Lower leg skin (tissue), 4 donors: ENCODE results near the gene PIEZO2. TPM values are rescaled to one million over a fixed set of nuclear protein-coding genes. Genes with fewer than 3 reads are reported as not detected.

Experiments
- DNase-seq, 2 donors: peaks; one replicate each; pipeline ENCODE4 v3.0.0-alpha.2; 2019; ENCODE audit warnings: low spot score in 2 of 2
- H3K4me3 ChIP-seq: fragments of 200-600 bp; sonication (generic); 2 replicates; pipeline ENCODE4 v1.5.1; 2017; ENCODE audit warnings: mild to moderate bottlenecking, low read depth; ENCODE audit not compliant: poor library complexity, severe bottlenecking
- CTCF ChIP-seq, 3 donors: fragments of 450-650 bp; IDR thresholded peaks; one replicate each; pipeline ENCODE4 v1.5.1; 2016; ENCODE audit warnings: antibody characterized with exemption in 3 of 3, mild to moderate bottlenecking in 3 of 3, moderate library complexity in 2 of 3
- POLR2A ChIP-seq, 2 donors: fragments of 450-650 bp; IDR thresholded peaks; one replicate each; pipeline ENCODE4 v1.6.1; 2016 to 2017; ENCODE audit warnings: antibody characterized with exemption in 2 of 2, mild to moderate bottlenecking in 1 of 2, moderate library complexity in 1 of 2
- WGBS, 2 donors: methylation state at CpG; one replicate each; pipeline ENCODE4 v1.1.5; 2018; 5-methylcytosine and 5-hydroxymethylcytosine counted together
- intact Hi-C: fragments of 100-400 bp; cut with DNase I; formaldehyde crosslinking; loops from one replicate; pipeline ENCODE4 v1.15.0; 2023; ENCODE audit warnings: low total_unique reads
- total RNA-seq, 4 donors: library from RNA; depleted of rRNA; stranded (reverse); fragments of >200 nt; gene quantifications; one replicate each; pipeline ENCODE4 v1.1.0, GENCODE V29; 2016

The PIEZO2 gene
- total RNA-seq, 4 donors from 2014 or later = 0.30 to 1.8 (median 0.64) TPM

GRCh38 chr18:10950876-10951630 lies 198.3 kb downstream of the PIEZO2 start:
- DNase-seq = no peak
- H3K4me3 ChIP-seq = no peak overlapping the region
- intact Hi-C loops = no loop called here
- TF ChIP-seq CTCF (IDR thresholded peaks at IDR 0.05) (no peak), POLR2A (IDR thresholded peaks at IDR 0.05) (no peak)
- 62 to 65% methylated on average over 8 of the region's 8 CpGs for WGBS, 2 donors

- WGBS, 2 donors = 81 to 90% methylated on average over 12 of the region's 12 CpGs
- TF ChIP-seq CTCF (IDR thresholded peaks at IDR 0.05) = no peak
- TF ChIP-seq POLR2A (IDR thresholded peaks at IDR 0.05) = no peak
- no peak for DNase-seq
- no peak overlapping the region for H3K4me3 ChIP-seq
- intact Hi-C loops = no loop called here
Observed at GRCh38 chr18:10950080-10950875, 199.1 kb downstream of the PIEZO2 start.

DNA sequence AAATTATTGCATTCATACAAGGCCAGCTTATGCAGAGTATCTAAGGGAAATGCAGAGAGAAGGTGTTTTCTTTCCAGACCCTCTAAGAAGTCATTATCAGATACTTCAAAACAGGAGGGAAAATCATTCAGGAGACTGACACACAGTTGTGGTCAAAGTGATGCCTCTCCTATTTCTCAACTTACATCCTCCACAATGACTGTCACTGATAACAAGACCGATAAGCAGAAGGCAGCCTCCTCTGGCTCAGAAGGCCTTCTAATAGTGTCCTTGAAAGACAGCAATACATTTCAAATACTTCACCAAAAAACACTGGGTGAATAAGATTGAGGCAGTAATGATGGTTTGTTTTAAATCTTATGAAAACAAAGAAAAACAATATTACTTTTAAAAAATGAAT lies 199.7 kb downstream of the PIEZO2 start:
- H3K4me3 ChIP-seq = no peak overlapping the region
- no peak for DNase-seq
- TF ChIP-seq POLR2A (IDR thresholded peaks at IDR 0.05) = no peak
- no peak for TF ChIP-seq CTCF (IDR thresholded peaks at IDR 0.05)
- intact Hi-C loops = no loop called here
- WGBS, 2 donors = 79 to 93% methylated on average over 1 of the region's 1 CpG

DNA sequence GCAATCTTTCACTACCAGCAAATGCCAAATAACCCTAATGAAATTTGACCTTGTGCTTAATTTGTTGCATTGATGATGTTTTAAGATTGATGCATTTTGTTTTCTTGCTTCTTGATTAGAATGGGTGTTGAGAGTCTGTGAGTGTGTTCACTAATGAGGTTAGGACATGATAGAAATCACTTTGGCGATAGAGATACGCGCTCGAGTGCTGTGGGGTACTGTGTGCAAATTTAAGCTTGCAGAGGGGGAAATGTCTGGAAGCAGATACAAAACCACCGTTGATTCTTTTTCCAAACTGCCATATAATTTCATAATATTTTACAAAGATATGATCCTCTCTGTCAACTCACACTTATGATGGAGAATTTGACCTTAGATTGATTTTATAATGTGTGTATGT lies 200.9 kb downstream of the PIEZO2 start:
- no peak for DNase-seq
- WGBS, 2 donors = 95 to 97% methylated on average over 5 of the region's 5 CpGs
- intact Hi-C loops = no loop called here
- H3K4me3 ChIP-seq = no peak overlapping the region
- no peak for TF ChIP-seq POLR2A (IDR thresholded peaks at IDR 0.05)
- TF ChIP-seq CTCF (IDR thresholded peaks at IDR 0.05) = no peak

DNA sequence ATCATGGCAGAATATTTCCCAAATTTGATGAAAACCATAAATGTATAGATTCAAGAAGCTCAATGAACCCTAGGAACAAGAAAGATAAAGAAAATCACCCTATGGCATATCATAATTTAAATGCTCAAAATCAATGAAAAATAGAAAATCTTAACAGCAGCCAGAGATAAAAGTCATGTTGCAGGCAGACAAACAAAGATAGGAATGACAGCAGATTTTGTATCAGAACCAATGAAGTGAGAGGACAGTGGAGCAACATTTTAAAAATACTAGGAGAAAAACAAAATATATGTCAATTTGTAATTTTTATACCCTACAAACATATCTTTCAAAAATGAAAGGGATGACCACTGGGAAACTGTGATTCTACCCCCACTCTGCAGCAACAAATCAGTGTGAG lies 203.3 kb downstream of the PIEZO2 start:
- DNase-seq = no peak
- intact Hi-C loops = no loop called here
- TF ChIP-seq CTCF (IDR thresholded peaks at IDR 0.05) = no peak
- TF ChIP-seq POLR2A (IDR thresholded peaks at IDR 0.05) = no peak
- H3K4me3 ChIP-seq = no peak overlapping the region
